NK-92 (cell line): ENCODE data around the gene GRM2.
"Not testable (repeated sequence)": the region's sequence is repeated elsewhere in the genome, so short reads cannot be mapped to it uniquely, and the experiment has no call there.

Experiments
- DNase-seq: peaks from one replicate; lab custom pipeline; 2025; ENCODE audit not compliant: unreplicated experiment; lab: John Stamatoyannopoulos, UW

The GRM2 gene

GRCh38 chr3:51721062-51721745, 14.3 kb downstream of the GRM2 start:
- DNase-seq: no peak

DNA sequence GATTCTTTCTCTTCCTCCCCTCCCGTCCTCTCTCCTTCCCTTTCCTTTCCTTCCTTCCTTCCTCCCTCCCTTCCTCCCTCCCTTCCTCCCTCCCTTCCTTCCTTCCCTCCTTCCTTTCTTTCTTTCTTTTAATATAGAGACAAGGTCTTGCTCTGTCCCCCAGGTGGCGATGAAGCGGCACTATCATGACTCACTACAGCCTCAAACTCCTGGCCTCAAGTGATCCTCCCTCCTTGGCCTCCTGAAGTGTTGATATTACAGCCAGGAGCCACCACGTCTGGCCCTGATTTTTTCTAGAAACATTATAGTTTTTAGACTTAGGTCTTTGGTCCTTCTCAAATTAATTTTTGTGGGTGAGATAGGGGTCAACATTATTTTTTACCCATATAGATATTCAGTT, 15.5 kb downstream of the GRM2 start:
- no peak for DNase-seq

DNA sequence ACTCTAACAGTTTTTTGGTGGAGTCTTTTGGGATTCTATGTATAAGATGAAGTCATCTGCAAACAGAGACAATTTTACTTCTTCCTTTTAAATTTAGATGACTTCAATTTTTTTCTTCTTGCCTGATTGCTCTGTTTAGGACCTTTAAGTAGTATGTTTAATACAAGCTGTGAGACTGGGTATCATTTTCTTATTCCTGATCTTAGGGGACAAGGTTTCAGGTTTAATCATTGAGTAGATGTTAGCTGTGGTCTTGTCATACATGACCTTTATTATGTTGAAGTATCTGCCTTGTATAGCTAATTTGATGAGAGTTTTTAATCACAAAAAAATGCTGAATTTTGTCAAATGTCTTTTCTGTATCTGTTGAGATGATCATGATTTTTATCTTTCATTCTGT, 20.6 kb downstream of the GRM2 start:
- DNase-seq: no peak

GRCh38 chr3:51729042-51729633, 22.3 kb downstream of the GRM2 start:
- DNase-seq: no peak

- no peak for DNase-seq
Measured at GRCh38 chr3:51733859-51734571, 27.1 kb downstream of the GRM2 start.

- no peak for DNase-seq
Measured at GRCh38 chr3:51734572-51734907, 27.7 kb downstream of the GRM2 start.

- DNase-seq: no peak
Measured at GRCh38 chr3:51735039-51735438, 28.2 kb downstream of the GRM2 start.

DNA sequence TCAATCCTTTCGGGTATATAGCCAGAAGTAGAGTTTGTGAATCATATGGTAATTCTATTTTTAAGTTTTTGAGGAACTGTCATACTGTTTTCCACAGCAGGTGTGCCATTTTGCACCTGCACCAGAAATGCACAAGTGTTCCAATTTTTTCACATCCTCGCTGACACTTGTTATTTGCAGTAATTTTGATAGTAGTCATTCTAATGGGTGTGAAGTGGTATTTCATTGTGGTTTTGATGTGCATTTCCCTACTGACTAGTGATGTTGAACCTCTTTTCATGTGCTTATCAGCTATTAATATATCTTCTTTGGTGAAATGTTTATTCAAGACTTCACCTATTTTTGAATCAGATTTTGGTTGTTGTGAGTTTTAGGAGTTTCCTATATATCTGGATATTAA, 29.1 kb downstream of the GRM2 start:
- DNase-seq: no peak

DNA sequence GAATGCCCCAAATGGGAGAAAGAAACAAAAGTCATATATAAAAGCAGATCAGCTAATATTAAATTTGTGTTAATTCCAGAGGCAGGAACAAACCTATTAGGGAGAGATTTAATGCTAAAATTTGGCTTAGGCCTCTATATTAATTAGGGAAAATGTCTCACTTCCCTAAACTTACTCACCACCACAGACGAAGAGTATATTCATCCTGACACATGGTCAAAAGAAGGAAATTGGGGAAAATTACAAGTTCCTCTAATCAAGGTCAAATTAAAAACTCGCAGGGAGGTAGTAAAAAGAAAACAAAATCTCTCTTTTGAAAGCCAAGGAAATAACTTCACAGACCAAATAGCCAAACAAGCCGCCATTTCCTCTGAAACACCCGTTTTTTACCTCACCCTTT, 32.2 kb downstream of the GRM2 start:
- no peak for DNase-seq

GRCh38 chr3:51742320-51742719, 35.5 kb downstream of the GRM2 start:
- DNase-seq: not testable (repeated sequence)

GRCh38 chr3:51742978-51743377, 36.1 kb downstream of the GRM2 start:
- not testable (repeated sequence) for DNase-seq

GRCh38 chr3:51747840-51748239, 41.0 kb downstream of the GRM2 start:
- DNase-seq: no peak

DNA sequence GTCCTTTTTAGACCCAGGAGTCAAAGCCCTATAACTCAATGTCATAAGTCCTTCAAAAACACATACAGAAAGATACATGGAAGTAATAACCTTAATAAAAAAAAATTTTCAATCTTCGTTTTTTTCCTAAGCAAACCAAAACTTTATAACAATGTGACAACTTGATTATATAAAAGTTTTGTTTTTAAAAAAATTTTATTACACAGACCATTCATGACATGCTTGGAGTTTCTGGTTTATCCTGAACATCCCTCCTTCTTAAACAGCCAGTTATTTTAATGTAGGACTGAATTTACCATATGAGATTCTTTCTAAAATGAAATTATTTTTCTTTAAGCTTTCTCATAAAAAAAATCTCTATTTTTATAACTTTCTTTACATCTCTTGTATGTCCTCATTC, 41.5 kb downstream of the GRM2 start:
- no peak for DNase-seq

- DNase-seq: no peak
Measured at GRCh38 chr3:51750878-51751277, 44.0 kb downstream of the GRM2 start.

DNA sequence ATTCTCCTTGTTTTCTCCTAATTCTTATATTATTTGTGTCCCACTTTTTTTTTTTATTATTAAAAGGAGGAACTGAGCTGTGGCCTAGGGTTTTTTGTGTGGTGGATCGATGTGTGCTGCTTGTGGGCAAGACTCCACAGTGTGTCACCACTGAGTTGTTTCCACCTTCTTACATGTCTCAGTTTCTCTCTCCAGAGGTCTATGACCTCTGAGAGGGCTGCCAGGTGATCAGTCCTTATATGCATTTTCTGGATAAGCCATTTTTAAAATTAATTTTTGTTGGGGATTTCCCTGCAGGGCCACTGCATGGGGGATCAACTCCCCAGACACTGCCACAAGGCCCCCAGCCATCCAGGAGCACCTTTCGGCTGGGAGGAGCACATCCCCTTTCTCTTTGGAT, 44.4 kb downstream of the GRM2 start:
- no peak for DNase-seq

DNA sequence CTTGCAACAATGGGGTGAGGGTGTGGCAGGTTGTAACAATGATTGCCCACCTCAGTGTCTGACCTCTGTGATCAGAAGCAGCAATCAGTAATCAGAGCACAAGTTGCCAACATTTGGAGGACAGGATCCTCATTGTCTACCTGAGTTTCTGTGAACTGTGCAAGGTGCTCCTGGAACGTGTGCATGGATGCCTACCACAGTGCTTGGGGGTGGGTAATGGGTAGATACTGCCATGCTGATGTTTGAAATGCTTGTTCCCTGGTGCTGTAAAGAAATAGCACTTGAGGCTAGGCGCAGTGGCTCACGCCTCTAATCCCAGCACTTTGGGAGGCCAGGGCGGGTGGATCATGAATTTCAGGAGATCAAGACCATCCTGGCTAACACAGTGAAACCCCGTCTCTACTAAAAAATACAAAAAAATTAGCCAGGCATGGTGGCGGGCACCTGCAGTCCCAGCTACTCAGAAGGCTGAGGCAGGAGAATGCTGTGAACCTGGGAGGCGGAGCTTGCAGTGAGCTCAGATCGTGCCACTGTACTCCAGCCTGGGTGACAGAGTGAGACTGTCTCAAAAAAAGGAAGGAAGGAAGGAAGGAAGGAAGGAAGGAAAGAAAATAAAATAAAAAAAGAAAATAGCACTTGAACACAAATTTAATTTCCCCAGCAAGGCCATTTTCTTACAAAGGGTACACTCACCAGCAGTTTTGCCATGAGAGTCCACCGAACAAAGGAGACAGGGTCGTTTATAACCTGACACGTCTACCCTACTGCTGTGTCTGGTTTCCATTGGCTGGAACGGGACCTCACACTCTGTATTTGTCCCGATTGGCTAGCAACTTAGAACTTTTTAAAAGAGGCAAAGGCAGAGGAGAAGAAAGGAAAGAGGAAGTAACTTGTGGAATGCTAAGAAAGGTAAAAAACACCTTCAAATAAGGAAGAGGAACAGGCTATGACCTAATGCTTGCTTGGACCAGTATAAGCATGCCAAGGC, 47.2 kb downstream of the GRM2 start:
- not testable (repeated sequence) for DNase-seq

GRCh38 chr3:51759203-51759602, 52.3 kb downstream of the GRM2 start:
- DNase-seq: no peak
